ENCODE results near the gene PRKAR1B.
"Not testable (repeated sequence)": the region's sequence is repeated elsewhere in the genome, so short reads cannot be mapped to it uniquely, and the experiment has no call there.

PRKAR1B gene

GRCh38 chr7:665736-666453 is 61.2 kb downstream of the PRKAR1B start:
- no peak for DNase-seq

GRCh38 chr7:664997-665735 is 61.9 kb downstream of the PRKAR1B start:
- DNase-seq = no peak

GRCh38 chr7:664402-664775 is 62.7 kb downstream of the PRKAR1B start:
- no peak for DNase-seq

GRCh38 chr7:662576-662975 is 64.5 kb downstream of the PRKAR1B start:
- no peak for DNase-seq

- no peak for DNase-seq
Observed at GRCh38 chr7:659996-660395, 67.1 kb downstream of the PRKAR1B start.

GRCh38 chr7:659306-659847 is 67.7 kb downstream of the PRKAR1B start:
- DNase-seq = no peak

GRCh38 chr7:657565-658119 is 69.4 kb downstream of the PRKAR1B start:
- no peak for DNase-seq

- DNase-seq = not testable (repeated sequence)
Observed at GRCh38 chr7:657010-657409, 70.1 kb downstream of the PRKAR1B start.

- DNase-seq = no peak
Observed at GRCh38 chr7:655758-656157, 71.3 kb downstream of the PRKAR1B start.

GRCh38 chr7:653829-654764 is 73.0 kb downstream of the PRKAR1B start:
- no peak for DNase-seq

GRCh38 chr7:652881-653280 is 74.2 kb downstream of the PRKAR1B start:
- DNase-seq = no peak

- not testable (repeated sequence) for DNase-seq
Observed at GRCh38 chr7:652167-652566, 74.9 kb downstream of the PRKAR1B start.

- peak; percentile 9 to 10 for DNase-seq
Observed at GRCh38 chr7:651032-651728, 75.9 kb downstream of the PRKAR1B start.

- no peak for DNase-seq
Observed at GRCh38 chr7:650339-651031, 76.6 kb downstream of the PRKAR1B start.

GRCh38 chr7:646951-647350 is 80.1 kb downstream of the PRKAR1B start:
- no peak for DNase-seq

GRCh38 chr7:646487-646886 is 80.6 kb downstream of the PRKAR1B start:
- no peak for DNase-seq

- no peak for DNase-seq
Observed at GRCh38 chr7:645606-646005, 81.5 kb downstream of the PRKAR1B start.

- no peak for DNase-seq
Observed at GRCh38 chr7:644381-645305, 82.4 kb downstream of the PRKAR1B start.

GRCh38 chr7:641966-642365 is 85.1 kb downstream of the PRKAR1B start:
- DNase-seq = no peak

- no peak for DNase-seq
Observed at GRCh38 chr7:641269-641671, 85.8 kb downstream of the PRKAR1B start.

Data from activated CD4-positive, alpha-beta T cell treated with anti-CD3 and anti-CD28 coated beads, Interleukin-2, amount 50 U/mL, for 4 hours (primary cell).